AG09309 (cell line): ENCODE measurements around the gene TMEM80.
A peak's percentile ranks its signal among the peaks of the same experiment; 100 is the strongest.
"Not testable (repeated sequence)": the region's sequence is repeated elsewhere in the genome, so short reads cannot be mapped to it uniquely, and the experiment has no call there.

Source experiments
- DNase-seq: peaks from one replicate; pipeline ENCODE4 v3.0.0-alpha.2; 2010; ENCODE audit warnings: low read depth
- H3K4me3 ChIP-seq: 2 replicates; pipeline ENCODE4 v1.5.1; 2011; ENCODE audit warnings: mild to moderate bottlenecking, low read depth, low read length, moderate library complexity; ENCODE audit not compliant: control insufficient read depth
- CTCF ChIP-seq: IDR thresholded peaks from 2 replicates; pipeline ENCODE4 v1.5.1; 2011; ENCODE audit warnings: mild to moderate bottlenecking, low read depth, low read length, inconsistent platforms; ENCODE audit not compliant: insufficient read depth, control insufficient read depth; ENCODE audit errors: missing control alignments

TMEM80 gene

GRCh38 chr11:726278-727220 is 30.9 kb downstream of the TMEM80 start:
- no peak for TF ChIP-seq CTCF
- no peak overlapping the region for H3K4me3 ChIP-seq
- no peak for DNase-seq

DNA sequence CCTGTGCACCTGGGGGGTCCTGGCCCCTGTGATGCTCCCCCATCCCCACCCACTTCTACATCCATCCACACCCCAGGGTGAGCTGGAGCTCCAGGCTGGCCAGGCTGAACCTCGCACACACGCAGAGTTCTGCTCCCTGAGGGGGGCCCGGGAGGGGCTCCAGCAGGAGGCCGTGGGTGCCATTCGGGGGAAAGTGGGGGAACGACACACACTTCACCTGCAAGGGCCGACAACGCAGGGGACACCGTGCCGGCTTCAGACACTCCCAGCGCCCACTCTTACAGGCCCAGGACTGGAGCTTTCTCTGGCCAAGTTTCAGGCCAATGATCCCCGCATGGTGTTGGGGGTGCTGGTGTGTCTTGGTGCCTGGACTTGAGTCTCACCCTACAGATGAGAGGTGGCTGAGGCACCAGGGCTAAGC is 31.7 kb downstream of the TMEM80 start:
- DNase-seq, result no peak
- no peak for TF ChIP-seq CTCF

GRCh38 chr11:727859-728748 is 32.5 kb downstream of the TMEM80 start:
- H3K4me3 ChIP-seq, result no peak overlapping the region
- peak; percentile 70 for DNase-seq
- TF ChIP-seq CTCF, result peak; percentile 99

More for the DNA sequence above, 31.7 kb downstream of the TMEM80 start:
- no peak overlapping the region for H3K4me3 ChIP-seq

GRCh38 chr11:728901-729491 is 33.4 kb downstream of the TMEM80 start:
- no peak for DNase-seq
- no peak for TF ChIP-seq CTCF
- no peak overlapping the region for H3K4me3 ChIP-seq

- no peak for TF ChIP-seq CTCF
- DNase-seq, result no peak
- H3K4me3 ChIP-seq, result no peak overlapping the region
These were observed 34.0 kb downstream of the TMEM80 start for GRCh38 chr11:729492-730074.

DNA sequence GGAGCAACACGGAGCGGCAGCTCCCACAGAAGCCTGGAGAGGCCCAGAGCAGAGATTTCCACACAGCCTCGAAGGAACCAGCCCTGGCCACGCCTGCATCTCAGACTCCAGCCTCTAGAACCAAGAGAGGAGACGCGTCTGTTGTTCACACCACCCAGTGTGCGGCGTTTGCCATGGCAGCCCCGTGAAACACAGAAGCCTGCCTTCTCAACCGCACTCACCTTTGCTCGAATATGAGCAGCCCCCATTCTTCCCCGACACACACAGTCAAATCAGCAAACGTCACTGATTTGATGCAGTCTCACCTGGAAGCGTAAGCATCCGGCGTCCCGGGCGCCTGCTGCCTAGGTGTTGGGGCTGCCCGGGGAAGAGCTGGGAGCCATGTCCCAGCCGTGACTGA is 37.5 kb downstream of the TMEM80 start:
- DNase-seq, result no peak
- no peak overlapping the region for H3K4me3 ChIP-seq
- TF ChIP-seq CTCF, result no peak

DNA sequence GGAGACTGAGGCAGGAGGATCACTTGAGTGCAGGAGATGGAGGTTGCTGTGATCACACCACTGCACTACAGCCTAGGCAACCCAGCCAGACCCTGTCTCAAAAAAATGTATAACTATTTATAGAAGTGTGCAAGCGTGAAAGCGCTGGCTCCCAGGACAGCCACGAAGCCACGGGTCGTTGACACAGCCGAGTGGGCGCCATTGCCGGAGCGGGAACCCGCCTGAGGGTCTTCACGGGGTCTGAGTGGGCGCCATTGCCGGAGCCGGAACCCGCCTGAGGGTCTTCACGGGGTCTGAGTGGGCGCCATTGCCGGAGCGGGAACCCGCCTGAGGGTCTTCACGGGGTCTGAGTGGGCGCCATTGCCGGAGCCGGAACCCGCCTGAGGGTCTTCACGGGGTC is 38.9 kb downstream of the TMEM80 start:
- DNase-seq, result not testable (repeated sequence)

More for the DNA sequence above, 38.9 kb downstream of the TMEM80 start:
- H3K4me3 ChIP-seq, result not testable (repeated sequence)
